Measurements from ENCODE around the gene IDH3A.

The IDH3A gene

DNA sequence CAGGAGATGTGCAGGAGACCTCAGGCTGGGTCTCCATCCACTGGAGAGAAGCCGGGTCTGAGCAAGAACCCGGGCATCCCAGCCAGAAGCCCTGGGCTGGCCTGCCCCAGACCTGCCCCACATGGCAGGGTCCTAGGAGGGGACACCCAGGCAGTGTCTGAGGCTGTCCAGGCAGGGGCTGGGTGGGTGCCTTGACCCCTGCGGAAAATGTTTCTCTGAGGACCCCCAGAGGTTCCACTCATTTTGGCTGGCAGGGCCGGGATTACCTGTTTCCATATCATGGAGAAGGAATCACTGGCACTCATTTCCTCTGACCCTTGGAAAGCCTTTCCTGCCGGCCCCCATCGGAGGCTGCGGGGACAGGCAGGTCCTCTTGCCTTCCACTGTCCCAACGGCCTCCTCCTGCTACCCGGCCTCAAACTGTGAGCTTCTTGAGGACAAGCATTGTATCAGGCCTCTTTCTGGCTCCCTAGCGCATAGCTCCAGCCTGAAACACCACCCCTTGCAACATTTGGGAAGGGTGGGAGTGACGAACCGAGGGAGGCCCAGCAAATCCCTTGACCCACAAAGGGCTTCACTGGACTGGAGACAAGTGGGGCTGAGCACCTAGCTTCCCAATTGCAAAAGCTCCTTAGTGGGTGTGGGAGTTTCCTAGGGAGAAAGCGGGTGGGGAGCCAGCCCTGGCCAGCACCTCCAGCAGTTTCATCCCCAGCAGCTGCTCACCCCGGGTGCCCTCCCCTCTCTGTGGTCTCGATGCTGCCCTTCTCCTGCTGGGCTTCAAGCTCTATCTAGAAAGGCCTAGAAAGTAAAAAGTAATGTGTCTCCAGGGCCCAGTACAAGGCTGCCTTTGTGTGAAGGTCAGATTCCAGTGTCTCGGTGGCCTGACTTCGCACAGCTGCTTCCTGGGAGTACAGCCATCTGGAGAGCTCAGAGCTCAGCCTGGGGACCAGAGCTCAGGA, 55.5 kb downstream of the IDH3A start:
- no peak for DNase-seq

- no peak for DNase-seq
Measured at GRCh38 chr15:78205337-78205736, 56.2 kb downstream of the IDH3A start.

GRCh38 chr15:78205856-78206255, 56.7 kb downstream of the IDH3A start:
- DNase-seq, result no peak

GRCh38 chr15:78206326-78207109, 57.4 kb downstream of the IDH3A start:
- DNase-seq, result no peak

GRCh38 chr15:78207110-78207458, 57.9 kb downstream of the IDH3A start:
- no peak for DNase-seq

- no peak for DNase-seq
Measured at GRCh38 chr15:78207641-78208340, 58.6 kb downstream of the IDH3A start.

DNA sequence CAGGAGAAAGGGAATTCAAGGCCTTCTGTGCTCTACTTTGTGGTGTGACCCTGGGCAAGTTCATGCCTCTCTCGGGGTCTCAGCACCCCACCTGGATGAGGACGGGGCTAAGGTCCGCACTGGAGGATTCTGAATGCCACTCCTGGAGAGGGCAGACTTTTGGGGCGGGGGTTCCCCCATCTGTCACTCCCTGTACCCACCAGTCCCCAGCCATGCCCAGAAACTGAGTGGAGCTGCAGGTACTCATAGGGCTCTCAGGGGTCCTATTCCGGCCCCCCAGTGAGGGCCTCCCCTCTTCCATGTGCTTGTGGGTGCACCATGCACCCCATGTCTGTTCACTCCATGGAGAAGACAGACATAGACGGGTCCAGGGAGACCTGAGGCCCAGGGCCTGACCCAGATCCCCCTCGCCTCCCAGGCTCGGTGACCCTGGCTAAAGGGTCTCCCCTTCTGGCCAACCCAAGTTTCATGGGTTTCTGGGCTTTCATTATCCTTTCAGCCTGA, 59.2 kb downstream of the IDH3A start:
- DNase-seq, result no peak

- no peak for DNase-seq
Measured at GRCh38 chr15:78208887-78209645, 59.9 kb downstream of the IDH3A start.

DNA sequence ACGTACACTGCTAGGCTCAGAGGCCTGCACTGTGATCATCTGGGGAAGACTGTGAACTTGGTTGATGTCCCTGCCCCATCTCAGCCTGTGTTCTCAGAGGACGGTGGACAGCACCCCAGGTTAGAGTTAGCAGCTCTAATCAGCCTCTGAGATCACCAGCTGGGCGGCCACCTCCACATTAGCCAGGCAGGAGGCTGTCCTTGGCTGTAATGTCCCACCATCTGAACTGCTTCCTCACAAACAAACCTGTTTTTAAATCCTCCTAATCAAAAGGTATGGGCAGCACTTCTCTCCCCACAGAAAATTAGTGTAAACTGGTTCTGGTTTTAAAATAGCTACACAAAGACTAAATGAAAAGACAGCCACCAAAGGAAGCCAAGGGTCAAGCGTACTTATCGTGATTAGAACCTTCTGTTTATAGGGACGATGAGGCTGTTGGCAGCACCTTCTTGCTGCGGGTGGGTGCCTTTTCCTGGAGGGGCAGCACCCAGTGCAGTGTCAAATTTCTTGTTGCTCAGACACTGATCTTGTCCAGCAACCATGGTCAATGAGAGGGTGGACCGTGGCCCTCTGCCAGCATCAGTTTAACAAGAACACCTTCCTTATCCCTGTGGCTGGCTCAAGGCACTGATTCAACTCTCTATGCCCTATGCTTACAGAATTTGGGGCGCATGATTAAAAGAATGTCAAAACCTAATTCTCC, 60.6 kb downstream of the IDH3A start:
- DNase-seq, result no peak

GRCh38 chr15:78210349-78210717, 61.2 kb downstream of the IDH3A start:
- no peak for DNase-seq

DNA sequence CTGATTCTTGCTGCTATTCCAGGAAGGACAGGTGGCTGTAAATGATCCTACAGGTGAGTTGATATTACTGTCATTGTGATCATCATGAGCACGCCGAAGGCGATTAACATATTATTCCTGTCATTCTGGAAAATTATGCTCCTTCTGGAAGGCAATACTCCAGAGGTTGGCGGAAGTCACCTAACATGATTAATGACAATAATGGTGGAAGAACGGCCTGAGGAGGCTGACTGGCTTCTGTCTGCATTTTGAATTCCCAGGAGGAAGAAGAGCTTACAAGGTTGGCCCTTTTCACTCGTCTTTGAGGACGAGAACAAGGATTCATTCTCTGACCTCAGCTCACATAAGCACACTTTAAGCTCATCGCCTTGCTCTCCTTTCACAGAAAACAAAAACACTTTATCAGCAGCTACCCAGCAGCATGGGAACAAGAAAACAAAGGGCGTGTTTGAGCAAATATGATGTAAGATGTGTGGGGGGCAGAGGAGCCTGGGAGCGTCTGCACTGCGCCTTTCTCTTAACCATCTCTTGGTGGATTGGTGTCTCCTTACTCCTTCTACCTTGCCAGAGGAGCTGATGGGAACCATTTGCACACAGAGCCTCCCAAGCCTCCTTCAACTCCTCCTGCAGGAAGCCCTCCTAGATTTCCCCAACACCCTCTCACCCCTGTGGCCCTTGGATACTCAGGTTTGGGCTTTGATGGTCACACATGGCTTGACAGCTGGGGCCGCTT, 62.2 kb downstream of the IDH3A start:
- DNase-seq, result no peak

DNA sequence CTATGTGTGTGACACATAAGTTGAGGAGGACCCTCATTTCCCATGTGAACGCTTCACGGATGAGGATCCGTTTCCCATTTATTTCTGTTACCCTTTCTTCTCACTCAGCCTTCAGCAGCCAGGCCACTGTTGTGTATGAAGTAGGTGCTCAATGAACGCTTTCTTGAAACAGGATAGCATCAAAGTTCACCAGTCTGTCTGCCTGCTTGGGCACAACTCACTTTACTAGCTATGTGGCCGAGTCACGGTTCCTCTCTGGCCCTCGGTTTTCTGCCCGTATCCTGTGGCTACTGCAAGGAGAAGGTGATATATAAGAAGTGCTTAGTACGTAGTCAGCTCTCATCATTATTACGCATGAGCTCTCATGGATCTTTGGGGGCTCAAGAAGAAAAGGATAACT, 62.8 kb downstream of the IDH3A start:
- no peak for DNase-seq

GRCh38 chr15:78212546-78213424, 63.6 kb downstream of the IDH3A start:
- DNase-seq, result no peak

DNA sequence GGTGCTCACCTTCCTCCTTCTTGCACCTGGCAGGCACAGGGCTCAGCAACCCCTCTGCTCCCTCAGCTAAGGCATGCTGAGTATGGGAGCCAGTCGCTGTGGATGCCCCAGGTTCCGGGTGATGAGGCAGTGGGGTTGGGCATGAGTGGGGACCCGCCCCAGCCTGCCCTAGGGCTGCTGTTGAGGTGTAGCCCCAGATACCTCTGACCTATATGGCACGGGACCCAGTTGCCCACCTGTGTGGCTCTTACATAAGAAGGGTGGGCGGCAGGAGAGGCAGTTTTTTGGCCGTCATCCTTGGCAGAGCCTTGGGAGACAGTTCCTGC, 64.2 kb downstream of the IDH3A start:
- DNase-seq, result no peak

DNA sequence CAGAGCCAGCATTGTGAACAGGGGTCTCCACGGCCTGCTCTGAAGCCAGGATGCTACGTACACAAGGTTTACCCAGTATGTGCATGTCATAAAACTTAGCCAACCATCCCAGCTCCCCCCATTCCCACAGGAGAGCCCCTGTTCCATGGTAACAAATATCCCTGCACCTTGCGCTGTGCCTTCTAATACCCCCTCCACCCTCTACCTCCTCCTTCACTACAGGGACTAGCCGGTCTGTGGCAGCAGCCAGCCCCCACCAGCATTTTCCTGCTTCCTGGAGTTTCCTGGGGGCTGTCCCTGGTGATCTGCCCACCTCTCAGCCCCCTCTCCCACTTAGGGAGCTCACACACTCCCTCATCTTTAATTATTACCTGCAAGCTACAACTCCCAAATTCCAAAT, 64.8 kb downstream of the IDH3A start:
- DNase-seq, result no peak

GRCh38 chr15:78216276-78217104, 67.3 kb downstream of the IDH3A start:
- DNase-seq, result no peak

- peak; percentile 41 for DNase-seq
Measured at GRCh38 chr15:78220713-78221112, 71.6 kb downstream of the IDH3A start.

Measured in NCI-H524 treated with DMSO at 0.1 percent for 48 hours (cell line).